Fibroblast of skin of left quadriceps (primary cell): ENCODE measurements around the gene GSAP.
"Not testable (repeated sequence)": the region's sequence is repeated elsewhere in the genome, so short reads cannot be mapped to it uniquely, and the experiment has no call there.

Experiments
- DNase-seq, 2 experiments: peaks; one replicate each; pipeline ENCODE4 v3.0.0-alpha.2; 2013; ENCODE audit warnings: low read depth in 2 of 2

The GSAP gene

GRCh38 chr7:77415823-77416620 lies at the start of gene GSAP:
Gene GSAP, minus strand, starts transcription at chr7:77416349. Its CDS starts 28 bp downstream, at chr7:77416321.
- DNase-seq = no peak

GRCh38 chr7:77465256-77465655 lies 49.1 kb upstream of the GSAP start:
- DNase-seq = no peak

- no peak for DNase-seq
These were observed 48.4 kb upstream of the GSAP start for GRCh38 chr7:77464589-77464988.

GRCh38 chr7:77463632-77464031 lies 47.5 kb upstream of the GSAP start:
- DNase-seq = not testable (repeated sequence)

GRCh38 chr7:77461842-77462241 lies 45.7 kb upstream of the GSAP start:
- no peak for DNase-seq

GRCh38 chr7:77461246-77461645 lies 45.1 kb upstream of the GSAP start:
- DNase-seq = no peak

- no peak for DNase-seq
These were observed 43.9 kb upstream of the GSAP start for GRCh38 chr7:77460057-77460486.

- no peak for DNase-seq
These were observed 43.2 kb upstream of the GSAP start for GRCh38 chr7:77459311-77459726.

- no peak for DNase-seq
These were observed 42.6 kb upstream of the GSAP start for GRCh38 chr7:77458786-77459185.

- DNase-seq = no peak
These were observed 41.6 kb upstream of the GSAP start for GRCh38 chr7:77457779-77458178.

- DNase-seq = no peak
These were observed 40.5 kb upstream of the GSAP start for GRCh38 chr7:77456696-77457095.

- DNase-seq = peak in 1 of 2 experiments; percentile 41
These were observed 39.2 kb upstream of the GSAP start for GRCh38 chr7:77455321-77455720.

- DNase-seq = no peak
These were observed 38.7 kb upstream of the GSAP start for GRCh38 chr7:77454802-77455201.

- DNase-seq = no peak
These were observed 37.4 kb upstream of the GSAP start for GRCh38 chr7:77453531-77453930.

GRCh38 chr7:77451950-77452349 lies 35.8 kb upstream of the GSAP start:
- DNase-seq = not testable (repeated sequence)

GRCh38 chr7:77450613-77451012 lies 34.5 kb upstream of the GSAP start:
- DNase-seq = no peak

GRCh38 chr7:77450054-77450453 lies 33.9 kb upstream of the GSAP start:
- no peak for DNase-seq

GRCh38 chr7:77447616-77448015 lies 31.5 kb upstream of the GSAP start:
- DNase-seq = no peak

- DNase-seq = no peak
These were observed 28.0 kb upstream of the GSAP start for GRCh38 chr7:77444123-77444522.

GRCh38 chr7:77443042-77443441 lies 26.9 kb upstream of the GSAP start:
- no peak for DNase-seq

- DNase-seq = no peak
These were observed 26.5 kb upstream of the GSAP start for GRCh38 chr7:77442636-77443035.

GRCh38 chr7:77441046-77441445 lies 24.9 kb upstream of the GSAP start:
- no peak for DNase-seq

GRCh38 chr7:77439572-77439971 lies 23.4 kb upstream of the GSAP start:
- no peak for DNase-seq

GRCh38 chr7:77438131-77438530 lies 22.0 kb upstream of the GSAP start:
- no peak for DNase-seq
